ENCODE measurements around the gene BOD1L1. TPM values are rescaled to one million over a fixed set of nuclear protein-coding genes. Genes with fewer than 3 reads are reported as not detected.

Gene BOD1L1
- total RNA-seq, 2 donors from 2014 or later: 16.2 to 20.0 TPM

DNA sequence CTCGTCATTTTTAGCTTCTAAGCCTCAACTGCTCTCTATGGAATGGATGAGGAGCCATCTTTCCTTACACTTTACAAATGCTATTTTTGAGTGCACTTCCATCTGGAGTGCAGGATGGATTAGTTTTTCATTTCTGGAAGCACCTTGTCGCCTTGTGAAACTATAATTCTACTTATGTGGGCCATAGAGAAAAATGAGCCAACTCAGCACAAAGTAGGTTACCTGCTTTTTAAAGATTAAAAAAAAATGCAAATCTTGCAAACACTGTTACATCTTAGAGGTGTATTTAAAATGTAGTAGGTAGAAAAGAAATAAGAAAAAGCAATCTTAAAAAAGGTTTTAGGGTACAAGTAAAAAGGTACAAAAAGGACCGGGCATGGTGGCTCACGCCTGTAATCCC, 10.9 kb downstream of the BOD1L1 start:
- Histone ChIP-seq H3K36me3 (peaks cover 54% of the 10 kb centered on the region), H3K9me3 (no peaks in the 10 kb centered on the region), H3K4me1 (no peaks in the 10 kb centered on the region), H3K27me3 (no peaks in the 10 kb centered on the region), H3K4me3 (no peak overlapping the region), H3K27ac (no peak overlapping the region)
- TF ChIP-seq, protein P1, sequence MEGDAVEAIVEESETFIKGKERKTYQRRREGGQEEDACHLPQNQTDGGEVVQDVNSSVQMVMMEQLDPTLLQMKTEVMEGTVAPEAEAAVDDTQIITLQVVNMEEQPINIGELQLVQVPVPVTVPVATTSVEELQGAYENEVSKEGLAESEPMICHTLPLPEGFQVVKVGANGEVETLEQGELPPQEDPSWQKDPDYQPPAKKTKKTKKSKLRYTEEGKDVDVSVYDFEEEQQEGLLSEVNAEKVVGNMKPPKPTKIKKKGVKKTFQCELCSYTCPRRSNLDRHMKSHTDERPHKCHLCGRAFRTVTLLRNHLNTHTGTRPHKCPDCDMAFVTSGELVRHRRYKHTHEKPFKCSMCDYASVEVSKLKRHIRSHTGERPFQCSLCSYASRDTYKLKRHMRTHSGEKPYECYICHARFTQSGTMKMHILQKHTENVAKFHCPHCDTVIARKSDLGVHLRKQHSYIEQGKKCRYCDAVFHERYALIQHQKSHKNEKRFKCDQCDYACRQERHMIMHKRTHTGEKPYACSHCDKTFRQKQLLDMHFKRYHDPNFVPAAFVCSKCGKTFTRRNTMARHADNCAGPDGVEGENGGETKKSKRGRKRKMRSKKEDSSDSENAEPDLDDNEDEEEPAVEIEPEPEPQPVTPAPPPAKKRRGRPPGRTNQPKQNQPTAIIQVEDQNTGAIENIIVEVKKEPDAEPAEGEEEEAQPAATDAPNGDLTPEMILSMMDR (IDR thresholded peaks at IDR 0.05): no peak
- no peak for DNase-seq (ENCODE audit: low spot score)

DNA sequence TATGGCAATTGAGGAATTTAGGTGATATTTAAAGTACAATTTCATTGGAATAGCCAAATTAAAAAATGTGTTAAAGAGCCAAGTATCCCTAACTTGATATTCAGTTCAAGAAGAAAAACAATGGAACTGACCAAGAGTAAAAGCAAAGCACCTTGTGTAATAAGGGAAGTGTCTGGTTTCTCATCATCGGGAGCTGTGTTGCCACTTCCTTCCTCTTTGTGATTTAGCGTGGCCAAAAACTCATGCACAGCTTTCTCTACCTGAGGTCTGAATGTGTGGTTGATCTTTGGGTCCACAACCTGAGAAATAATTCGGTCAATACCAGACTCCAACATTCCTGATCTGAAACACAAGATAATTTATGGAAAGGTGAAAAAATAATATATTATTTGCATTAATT, 12.4 kb downstream of the BOD1L1 start:
- Histone ChIP-seq H3K4me1 (peaks cover 0 to 8% of the 10 kb centered on the region in 2 donors), H3K4me3 (no peak overlapping the region), H3K27me3 (no peaks in the 10 kb centered on the region), H3K36me3 (peaks cover 60% of the 10 kb centered on the region), H3K9me3 (no peaks in the 10 kb centered on the region), H3K27ac (no peak overlapping the region)
- no peak for DNase-seq (ENCODE audit: low spot score)
- TF ChIP-seq, protein P1 (IDR thresholded peaks at IDR 0.05): no peak

DNA sequence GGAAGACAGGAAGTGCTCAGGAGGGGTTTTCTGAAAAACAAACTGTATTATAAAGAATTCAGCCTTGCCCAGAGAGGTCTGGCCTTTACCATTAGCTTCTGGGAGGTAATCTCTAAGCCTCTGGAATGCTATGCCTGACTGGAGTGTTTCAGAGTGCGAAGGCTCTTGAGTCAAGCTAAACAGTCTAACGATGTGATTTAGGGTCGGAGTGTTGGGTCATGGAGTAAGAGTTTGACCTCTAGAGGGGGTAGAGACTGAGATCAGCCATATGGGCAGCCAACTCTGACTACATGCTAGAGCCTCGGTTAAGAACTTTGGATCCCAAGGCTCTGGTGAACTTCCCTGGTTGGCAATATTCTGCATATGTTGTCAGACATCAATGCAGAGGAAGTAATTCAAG, 15.0 kb downstream of the BOD1L1 start:
- no peak for DNase-seq (ENCODE audit: low spot score)
- TF ChIP-seq, protein P1 (IDR thresholded peaks at IDR 0.05): no peak
- H3K36me3 ChIP-seq: peaks cover 53% of the 10 kb centered on the region
- no peak overlapping the region for H3K27ac ChIP-seq
- H3K27me3 ChIP-seq: no peaks in the 10 kb centered on the region
- H3K9me3 ChIP-seq: no peaks in the 10 kb centered on the region
- H3K4me3 ChIP-seq: no peak overlapping the region
- peaks cover 0 to 8% of the 10 kb centered on the region in 2 donors for H3K4me1 ChIP-seq

DNA sequence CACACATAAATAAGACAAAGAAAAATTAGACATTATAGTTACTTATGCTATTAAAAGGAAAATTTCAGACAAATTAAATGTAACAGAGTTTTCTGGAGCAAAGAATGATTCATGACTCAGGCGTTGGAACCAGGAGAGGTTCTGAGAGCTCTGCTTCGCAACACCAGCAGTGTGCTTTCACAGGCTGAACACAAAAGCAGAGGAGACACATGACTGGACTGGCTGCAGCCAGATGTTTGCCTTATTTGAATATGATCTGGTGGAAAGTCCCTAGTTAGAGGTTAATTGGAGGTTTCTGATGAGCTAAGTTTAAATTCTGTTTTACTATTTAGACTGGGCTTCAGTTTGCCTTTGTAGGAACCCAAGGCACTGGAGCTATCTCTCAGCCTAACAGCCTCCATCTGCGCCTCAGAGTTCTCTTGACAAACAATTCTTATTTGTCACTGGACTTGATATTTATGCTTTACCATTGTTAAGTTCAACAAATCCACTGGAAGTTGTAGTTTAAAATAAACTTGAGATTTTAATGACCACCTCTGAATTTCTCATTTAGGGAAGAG, 16.2 kb downstream of the BOD1L1 start:
- Histone ChIP-seq H3K36me3 (peaks cover 58% of the 10 kb centered on the region), H3K27me3 (no peaks in the 10 kb centered on the region), H3K4me1 (peaks cover 0 to 8% of the 10 kb centered on the region in 2 donors), H3K4me3 (no peak overlapping the region), H3K9me3 (no peaks in the 10 kb centered on the region), H3K27ac (peak overlapping the region; percentile 41 to 69)
- TF ChIP-seq, protein P1 (IDR thresholded peaks at IDR 0.05): no peak
- DNase-seq (ENCODE audit: low spot score): no peak

DNA sequence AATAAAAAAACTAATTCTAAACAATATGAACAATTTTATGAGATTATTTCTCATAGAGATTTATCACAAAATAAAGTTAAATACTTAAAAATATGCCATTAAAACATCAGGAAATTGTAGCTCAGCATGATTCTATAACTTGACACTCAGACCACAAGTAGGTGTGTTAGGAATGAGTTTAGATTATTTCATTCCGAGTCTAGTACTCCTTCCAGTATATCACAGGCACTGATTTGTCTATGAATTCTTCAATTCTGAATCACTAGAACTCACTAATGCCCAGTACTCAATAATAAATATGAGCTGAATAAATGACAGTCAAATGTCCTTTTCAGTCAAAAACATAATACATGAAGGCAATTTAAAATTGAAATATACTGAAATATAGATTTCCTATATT, 22.2 kb downstream of the BOD1L1 start:
- TF ChIP-seq, protein P1 (IDR thresholded peaks at IDR 0.05): no peak
- Histone ChIP-seq H3K36me3 (peaks cover 87% of the 10 kb centered on the region), H3K27me3 (no peaks in the 10 kb centered on the region), H3K4me1 (no peaks in the 10 kb centered on the region), H3K27ac (no peak overlapping the region), H3K4me3 (no peak overlapping the region), H3K9me3 (no peaks in the 10 kb centered on the region)
- DNase-seq (ENCODE audit: low spot score): no peak

DNA sequence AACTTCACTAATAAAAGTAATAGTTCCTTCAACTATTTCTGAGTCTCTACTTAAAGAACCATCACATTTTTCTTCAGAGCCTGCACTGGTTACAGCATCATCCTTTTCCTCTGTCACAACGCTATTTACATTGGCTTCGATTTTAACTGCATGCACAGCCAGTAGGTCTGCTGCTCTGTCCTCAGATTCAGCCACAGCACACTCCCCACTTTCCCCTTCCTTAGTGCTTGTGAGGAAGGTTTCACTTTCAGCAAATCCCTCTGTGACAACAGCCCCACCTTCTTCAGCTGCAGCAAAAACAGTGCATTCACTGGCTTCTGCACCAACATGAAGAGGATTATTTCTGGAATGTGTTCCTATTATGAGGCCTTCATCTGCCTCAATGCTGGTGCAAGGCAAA, 25.7 kb downstream of the BOD1L1 start:
- no peak overlapping the region for H3K27ac ChIP-seq
- H3K36me3 ChIP-seq: peaks cover 81% of the 10 kb centered on the region
- no peaks in the 10 kb centered on the region for H3K9me3 ChIP-seq
- H3K27me3 ChIP-seq: no peaks in the 10 kb centered on the region
- TF ChIP-seq, protein P1 (IDR thresholded peaks at IDR 0.05): no peak
- no peaks in the 10 kb centered on the region for H3K4me1 ChIP-seq
- DNase-seq (ENCODE audit: low spot score): no peak
- H3K4me3 ChIP-seq: no peak overlapping the region

Measured in right atrium auricular region (tissue), 2 donors.